HG03103 (cell line): ENCODE results near the gene RNASE8.
"Not testable (repeated sequence)": the region's sequence is repeated elsewhere in the genome, so short reads cannot be mapped to it uniquely, and the experiment has no call there.

Source experiments
- ATAC-seq: cut with Tn5 transposase; IDR thresholded peaks from one replicate; pipeline ENCODE4 v1.9.1; 2021; ENCODE audit warnings: low read depth; ENCODE audit not compliant: unreplicated experiment

Gene RNASE8

GRCh38 chr14:21026988-21027315 lies 30.7 kb upstream of the RNASE8 start:
- no peak for ATAC-seq

GRCh38 chr14:21029917-21030316 lies 27.7 kb upstream of the RNASE8 start, which contains the start of gene TPPP2:
TSS of gene TPPP2 (plus strand) at chr14:21030217. CDS start at chr14:21030582, 365 bp downstream.
- ATAC-seq: no peak

- no peak for ATAC-seq
These were observed 27.1 kb upstream of the RNASE8 start for GRCh38 chr14:21030531-21030930.

- no peak for ATAC-seq
These were observed 25.1 kb upstream of the RNASE8 start for GRCh38 chr14:21032326-21033132.

- ATAC-seq: no peak
These were observed 24.4 kb upstream of the RNASE8 start for GRCh38 chr14:21033133-21033698.

GRCh38 chr14:21034707-21035106 lies 22.9 kb upstream of the RNASE8 start, which contains the start of gene RNASE13:
TSS of gene RNASE13 (minus strand) at chr14:21034807. CDS start at chr14:21034288, 519 bp downstream.
- ATAC-seq: no peak

GRCh38 chr14:21036751-21037150 lies 20.9 kb upstream of the RNASE8 start:
- no peak for ATAC-seq

GRCh38 chr14:21037156-21037555 lies 20.5 kb upstream of the RNASE8 start:
- no peak for ATAC-seq

- ATAC-seq: no peak
These were observed 18.9 kb upstream of the RNASE8 start for GRCh38 chr14:21038441-21039422.

- ATAC-seq: no peak
These were observed 17.8 kb upstream of the RNASE8 start for GRCh38 chr14:21039585-21040369.

- ATAC-seq: no peak
These were observed 17.2 kb upstream of the RNASE8 start for GRCh38 chr14:21040370-21040925.

GRCh38 chr14:21040941-21041340 lies 16.7 kb upstream of the RNASE8 start:
- ATAC-seq: not testable (repeated sequence)

- ATAC-seq: no peak
These were observed 15.8 kb upstream of the RNASE8 start, which contains the start of gene RNASE7 for GRCh38 chr14:21041676-21042433. TSS of gene RNASE7 (plus strand) at chr14:21042362. CDS start at chr14:21042993, 631 bp downstream.

GRCh38 chr14:21042918-21043317 lies 14.7 kb upstream of the RNASE8 start:
- no peak for ATAC-seq

- no peak for ATAC-seq
These were observed 14.1 kb upstream of the RNASE8 start for GRCh38 chr14:21043387-21043973.

GRCh38 chr14:21043974-21044618 lies 13.5 kb upstream of the RNASE8 start:
- ATAC-seq: no peak

- ATAC-seq: no peak
These were observed 10.2 kb upstream of the RNASE8 start for GRCh38 chr14:21047378-21047781.

GRCh38 chr14:21048638-21049037 lies 9.0 kb upstream of the RNASE8 start:
- no peak for ATAC-seq
